ENCODE results near the gene RCBTB1.

GRCh38 chr13:49546561-49546960, 38.8 kb downstream of the RCBTB1 start:
- TF ChIP-seq CTCF (conservative IDR thresholded peaks at IDR 0.05) (no peak), ZFX (IDR thresholded peaks at IDR 0.05) (no peak)

Data from C4-2B (cell line).